SKM-1 (cell line): Measurements from ENCODE around the gene CHAF1A.

Experiments used
- DNase-seq: peaks from one replicate; lab custom pipeline; 2025; ENCODE audit not compliant: unreplicated experiment; lab: John Stamatoyannopoulos, UW

The CHAF1A gene

GRCh38 chr19:4482721-4483364 is 80.4 kb downstream of the CHAF1A start:
- DNase-seq: no peak

- DNase-seq: no peak
Measured at GRCh38 chr19:4483385-4483784, 80.9 kb downstream of the CHAF1A start.

GRCh38 chr19:4487572-4487971 is 85.1 kb downstream of the CHAF1A start:
- DNase-seq: no peak

- DNase-seq: no peak
Measured at GRCh38 chr19:4488496-4488895, 86.1 kb downstream of the CHAF1A start.

- DNase-seq: no peak
Measured at GRCh38 chr19:4491446-4491845, 89.0 kb downstream of the CHAF1A start.

- DNase-seq: no peak
Measured at GRCh38 chr19:4492337-4493103, 90.1 kb downstream of the CHAF1A start.
